HepG2 (cell line): ENCODE results near the gene TUT4. TPM values are rescaled to one million over a fixed set of nuclear protein-coding genes. Genes with fewer than 3 reads are reported as not detected.

ENCODE experiments used
- BORCS8-MEF2B ChIP-seq: sonication (generic); formaldehyde crosslinking; IDR thresholded peaks from 2 replicates; pipeline ENCODE4 v1.8.0; 2022; ENCODE audit warnings: mild to moderate bottlenecking, missing genetic modification reagents
- CENPX ChIP-seq: sonication (generic); formaldehyde crosslinking; IDR thresholded peaks from 2 replicates; pipeline ENCODE4 v1.9.0; 2021; ENCODE audit warnings: mild to moderate bottlenecking, missing genetic modification reagents, moderate library complexity
- ELF4 ChIP-seq: sonication (generic); formaldehyde crosslinking; IDR thresholded peaks from 2 replicates; pipeline ENCODE4 v1.5.0; 2020; ENCODE audit warnings: missing genetic modification reagents, mild to moderate bottlenecking, moderate library complexity, borderline replicate concordance
- HIC2 ChIP-seq: sonication (generic); formaldehyde crosslinking; IDR thresholded peaks from 2 replicates; pipeline ENCODE4 v1.9.0; 2022; ENCODE audit warnings: low read depth, missing genetic modification reagents
- MIXL1 ChIP-seq: IDR thresholded peaks from 2 replicates; pipeline ENCODE4 v1.6.1; 2016
- PHB2 ChIP-seq: fragments of 450-650 bp; IDR thresholded peaks from 2 replicates; pipeline ENCODE4 v1.6.1; 2018; ENCODE audit not compliant: partially characterized antibody
- RAD21 ChIP-seq: fragments of 450-650 bp; formaldehyde crosslinking; IDR thresholded peaks from 2 replicates; pipeline ENCODE4 v1.5.0; 2020; ENCODE audit warnings: mild to moderate bottlenecking
- RFXANK ChIP-seq: IDR thresholded peaks from 2 replicates; pipeline ENCODE4 v1.6.1; 2016
- SALL2 ChIP-seq: sonication (generic); formaldehyde crosslinking; IDR thresholded peaks from 2 replicates; pipeline ENCODE4 v1.8.1; 2023; ENCODE audit warnings: mild to moderate bottlenecking, missing genetic modification reagents, inconsistent platforms
- SMARCC2 ChIP-seq: fragments of 450-650 bp; IDR thresholded peaks from 2 replicates; pipeline ENCODE4 v1.6.1; 2017; ENCODE audit warnings: antibody characterized with exemption, mild to moderate bottlenecking
- SRSF1 ChIP-seq: fragments of 200-400 bp; formaldehyde crosslinking; optimal IDR thresholded peaks from 2 replicates; pipeline ENCODE3; 2017; ENCODE audit warnings: mild to moderate bottlenecking, low read depth, low read length, moderate library complexity
- SUZ12 ChIP-seq: fragments of 150-350 bp; IDR thresholded peaks from 2 replicates; pipeline ENCODE4 v1.6.1; 2014; ENCODE audit warnings: low read depth, low read length
- ZEB1 ChIP-seq: IDR thresholded peaks from 2 replicates; pipeline ENCODE4 v1.6.1; 2012; ENCODE audit warnings: mild to moderate bottlenecking, low read depth, inconsistent platforms; ENCODE audit not compliant: insufficient replicate concordance
- ZFP90 ChIP-seq: sonication (generic); formaldehyde crosslinking; IDR thresholded peaks from 2 replicates; pipeline ENCODE4 v1.8.0; 2022; ENCODE audit warnings: missing genetic modification reagents, mild to moderate bottlenecking, inconsistent platforms, borderline replicate concordance
- ZNF235 ChIP-seq: sonication (generic); formaldehyde crosslinking; IDR thresholded peaks from 2 replicates; pipeline ENCODE4 v1.8.1; 2023; ENCODE audit warnings: mild to moderate bottlenecking, missing genetic modification reagents, borderline replicate concordance
- ZNF496 ChIP-seq: sonication (generic); formaldehyde crosslinking; IDR thresholded peaks from 2 replicates; pipeline ENCODE4 v1.8.1; 2023; ENCODE audit warnings: mild to moderate bottlenecking, moderate library complexity, missing genetic modification reagents; ENCODE audit not compliant: insufficient replicate concordance
- ZNF501 ChIP-seq: sonication (generic); formaldehyde crosslinking; IDR thresholded peaks from 2 replicates; pipeline ENCODE4 v1.5.1; 2020; ENCODE audit warnings: mild to moderate bottlenecking, moderate library complexity, missing genetic modification reagents
- ZNF550 ChIP-seq: sonication (generic); formaldehyde crosslinking; IDR thresholded peaks from 2 replicates; pipeline ENCODE4 v1.4.0; 2020; ENCODE audit warnings: mild to moderate bottlenecking, missing genetic modification reagents, borderline replicate concordance
- ZNF75D ChIP-seq: sonication (generic); formaldehyde crosslinking; IDR thresholded peaks from 2 replicates; pipeline ENCODE4 v1.8.1; 2023; ENCODE audit warnings: missing genetic modification reagents, mild to moderate bottlenecking, borderline replicate concordance
- ZNF878 ChIP-seq: sonication (generic); formaldehyde crosslinking; IDR thresholded peaks from 2 replicates; pipeline ENCODE4 v1.8.1; 2023; ENCODE audit warnings: mild to moderate bottlenecking, missing genetic modification reagents, moderate library complexity
- polyA plus RNA-seq, 8 experiments: library from polyadenylated mRNA; depleted of rRNA in 3 of 8; stranded (reverse) in 7 of 8; unstranded in 1 of 8; fragments of >200 nt; fragmentation: Illumina TruSeq in 4 of 8; extraction: Trizol in 4 of 8; gene quantifications; 2 replicates each; pipeline versions ENCODE4 v1.2.1 to v1.2.3, GENCODE V29; 2011 to 2016; ENCODE audit warnings: low read depth in 4 of 8, missing spikeins in 1 of 8, mixed read lengths in 1 of 8; ENCODE audit not compliant: insufficient read depth in 1 of 8
- total RNA-seq, 5 experiments: library from RNA; depleted of rRNA; stranded (reverse); fragments of >200 nt; fragmentation: Illumina TruSeq; extraction: Trizol; gene quantifications; 2 replicates each; pipeline ENCODE4 v1.2.3, GENCODE V29; 2016; ENCODE audit warnings: low read depth in 1 of 5
- TF ChIP-seq, protein P1 (sequence below): sonication (generic); formaldehyde crosslinking; IDR thresholded peaks from 2 replicates; pipeline ENCODE4 v1.4.0; 2020; ENCODE audit warnings: missing genetic modification reagents

The TUT4 gene
- total and polyA plus RNA-seq, 2 of the 13 experiments (the other 11 are each of a cell fraction or from before 2014, with no cell fraction given): 44.7 to 53.5 TPM

- TF ChIP-seq SALL2 (peak; percentile 40; the same call in 1 of the 2 replicates), PHB2 (no peak), SRSF1 (peak; percentile 55), HIC2 (CRISPR knock-in tag) (no peak), ZNF878 (CRISPR knock-in tag) (peak; percentile 96), SUZ12 (no peak), RAD21 (CRISPR knock-in tag) (peak; percentile 46; the same call in 1 of the 2 replicates), ZFP90 (CRISPR knock-in tag) (peak; percentile 92; the same call in 1 of the 2 replicates), MIXL1 (CRISPR knock-in tag) (peak; percentile 45; the same call in 1 of the 2 replicates), ZEB1 (peak; percentile 30), SMARCC2 (no peak), CENPX (CRISPR knock-in tag) (no peak), ZNF496 (CRISPR knock-in tag) (no peak), ZNF550 (no peak), RFXANK (0 out of 2 replicates have a peak, but pooled peaks have one; percentile 3), BORCS8-MEF2B (CRISPR knock-in tag) (peak; percentile 39; the same call in 1 of the 2 replicates), ELF4 (CRISPR knock-in tag) (peak; percentile 81; the same call in 1 of the 2 replicates), ZNF501 (peak; percentile 89), ZNF235 (CRISPR knock-in tag) (no peak), ZNF75D (CRISPR knock-in tag) (no peak)
- TF ChIP-seq, protein P1, sequence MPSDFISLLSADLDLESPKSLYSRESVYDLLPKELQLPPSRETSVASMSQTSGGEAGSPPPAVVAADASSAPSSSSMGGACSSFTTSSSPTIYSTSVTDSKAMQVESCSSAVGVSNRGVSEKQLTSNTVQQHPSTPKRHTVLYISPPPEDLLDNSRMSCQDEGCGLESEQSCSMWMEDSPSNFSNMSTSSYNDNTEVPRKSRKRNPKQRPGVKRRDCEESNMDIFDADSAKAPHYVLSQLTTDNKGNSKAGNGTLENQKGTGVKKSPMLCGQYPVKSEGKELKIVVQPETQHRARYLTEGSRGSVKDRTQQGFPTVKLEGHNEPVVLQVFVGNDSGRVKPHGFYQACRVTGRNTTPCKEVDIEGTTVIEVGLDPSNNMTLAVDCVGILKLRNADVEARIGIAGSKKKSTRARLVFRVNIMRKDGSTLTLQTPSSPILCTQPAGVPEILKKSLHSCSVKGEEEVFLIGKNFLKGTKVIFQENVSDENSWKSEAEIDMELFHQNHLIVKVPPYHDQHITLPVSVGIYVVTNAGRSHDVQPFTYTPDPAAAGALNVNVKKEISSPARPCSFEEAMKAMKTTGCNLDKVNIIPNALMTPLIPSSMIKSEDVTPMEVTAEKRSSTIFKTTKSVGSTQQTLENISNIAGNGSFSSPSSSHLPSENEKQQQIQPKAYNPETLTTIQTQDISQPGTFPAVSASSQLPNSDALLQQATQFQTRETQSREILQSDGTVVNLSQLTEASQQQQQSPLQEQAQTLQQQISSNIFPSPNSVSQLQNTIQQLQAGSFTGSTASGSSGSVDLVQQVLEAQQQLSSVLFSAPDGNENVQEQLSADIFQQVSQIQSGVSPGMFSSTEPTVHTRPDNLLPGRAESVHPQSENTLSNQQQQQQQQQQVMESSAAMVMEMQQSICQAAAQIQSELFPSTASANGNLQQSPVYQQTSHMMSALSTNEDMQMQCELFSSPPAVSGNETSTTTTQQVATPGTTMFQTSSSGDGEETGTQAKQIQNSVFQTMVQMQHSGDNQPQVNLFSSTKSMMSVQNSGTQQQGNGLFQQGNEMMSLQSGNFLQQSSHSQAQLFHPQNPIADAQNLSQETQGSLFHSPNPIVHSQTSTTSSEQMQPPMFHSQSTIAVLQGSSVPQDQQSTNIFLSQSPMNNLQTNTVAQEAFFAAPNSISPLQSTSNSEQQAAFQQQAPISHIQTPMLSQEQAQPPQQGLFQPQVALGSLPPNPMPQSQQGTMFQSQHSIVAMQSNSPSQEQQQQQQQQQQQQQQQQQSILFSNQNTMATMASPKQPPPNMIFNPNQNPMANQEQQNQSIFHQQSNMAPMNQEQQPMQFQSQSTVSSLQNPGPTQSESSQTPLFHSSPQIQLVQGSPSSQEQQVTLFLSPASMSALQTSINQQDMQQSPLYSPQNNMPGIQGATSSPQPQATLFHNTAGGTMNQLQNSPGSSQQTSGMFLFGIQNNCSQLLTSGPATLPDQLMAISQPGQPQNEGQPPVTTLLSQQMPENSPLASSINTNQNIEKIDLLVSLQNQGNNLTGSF: no peak; the same call in 1 of the 2 replicates
Observed at GRCh38 chr1:52404116-52404974, 148.5 kb downstream of the TUT4 start, which contains the start of the genes ORC1 and PRPF38A (continued).
